ENCODE measurements around the gene MMP14.
A peak's percentile ranks its signal among the peaks of the same experiment; 100 is the strongest.
"Not testable (repeated sequence)": the region's sequence is repeated elsewhere in the genome, so short reads cannot be mapped to it uniquely, and the experiment has no call there.

MMP14 gene

DNA sequence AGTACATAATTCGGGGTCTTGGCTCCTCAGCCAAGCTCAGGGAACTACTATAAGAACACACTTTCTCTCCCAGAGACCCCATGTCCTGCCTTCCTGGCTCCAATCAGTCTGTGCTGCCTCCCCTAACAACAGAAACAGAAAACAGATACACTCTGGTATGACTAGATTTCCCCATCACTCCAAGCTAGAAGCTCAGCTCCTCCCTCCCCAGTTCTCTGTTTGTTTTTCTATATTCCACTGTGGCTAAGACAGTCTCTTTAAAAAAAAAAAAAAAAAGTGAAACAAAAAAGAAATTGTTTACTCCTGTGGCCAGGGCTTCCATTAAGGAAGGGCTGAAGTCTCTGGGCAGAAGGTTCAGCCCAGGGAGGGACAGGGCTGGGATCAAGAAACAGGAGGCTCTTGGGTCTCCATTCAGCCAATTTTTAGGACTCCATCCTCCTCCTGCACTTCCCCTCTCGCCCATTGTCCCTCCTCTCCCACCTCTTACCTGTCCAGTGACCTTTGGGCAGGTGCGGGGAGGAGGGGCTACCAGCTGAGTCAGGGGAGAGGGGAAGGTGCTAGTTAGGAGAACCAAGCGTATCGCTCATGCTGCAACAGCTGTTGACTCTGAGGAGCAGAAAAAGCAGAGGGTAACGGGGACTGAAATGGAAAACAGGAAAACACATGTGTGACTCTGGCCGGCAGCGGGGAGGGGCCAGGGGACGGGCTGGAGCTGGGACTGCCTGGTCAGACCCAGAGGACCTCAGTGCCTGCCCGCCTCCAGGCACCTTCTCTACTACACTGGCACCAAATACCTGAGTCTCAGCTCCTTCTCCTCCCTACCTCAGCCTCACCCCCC, 17.0 kb upstream of the MMP14 start:
- Histone ChIP-seq H3K36me3 (ENCODE audit: control insufficient read depth, insufficient read depth, low read length) (no peaks in the 10 kb centered on the region), H3K27me3 (ENCODE audit: control insufficient read depth, insufficient read depth, low read length) (peaks cover 2% of the 10 kb centered on the region), H3K9me3 (ENCODE audit: control insufficient read depth, insufficient read depth, low read length) (no peaks in the 10 kb centered on the region), H3K4me1 (ENCODE audit: control insufficient read depth, insufficient read depth, low read length) (peaks cover 28% of the 10 kb centered on the region), H3K4me3 (ENCODE audit: low read depth, low read length) (peak overlapping the region; percentile 38), H3K9ac (ENCODE audit: low read depth, low read length) (peak overlapping the region; percentile 9)

DNA sequence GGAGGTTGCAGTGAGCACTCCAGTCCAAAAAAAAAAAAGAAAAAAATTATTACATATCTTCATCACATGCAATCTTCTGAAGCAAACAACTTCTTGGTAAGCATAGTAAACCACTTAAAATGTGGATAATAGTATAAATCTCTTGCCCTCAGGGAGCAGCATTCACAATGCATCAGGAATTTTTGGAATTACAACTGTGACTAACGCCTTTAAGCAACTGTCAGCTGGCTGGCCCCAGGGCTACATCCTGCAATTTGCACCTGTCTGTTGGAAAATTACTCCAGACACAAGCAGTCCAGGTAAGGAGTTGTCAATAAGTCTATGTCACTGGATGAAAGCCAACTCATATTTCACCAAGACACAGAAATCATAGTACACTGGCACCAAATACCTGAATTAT, 15.7 kb upstream of the MMP14 start:
- Histone ChIP-seq H3K27me3 (ENCODE audit: control insufficient read depth, insufficient read depth, low read length) (peaks cover 2% of the 10 kb centered on the region), H3K4me1 (ENCODE audit: control insufficient read depth, insufficient read depth, low read length) (peaks cover 21% of the 10 kb centered on the region), H3K4me3 (ENCODE audit: low read depth, low read length) (no peak overlapping the region), H3K9me3 (ENCODE audit: control insufficient read depth, insufficient read depth, low read length) (no peaks in the 10 kb centered on the region), H3K9ac (ENCODE audit: low read depth, low read length) (no peak overlapping the region), H3K36me3 (ENCODE audit: control insufficient read depth, insufficient read depth, low read length) (no peaks in the 10 kb centered on the region)

DNA sequence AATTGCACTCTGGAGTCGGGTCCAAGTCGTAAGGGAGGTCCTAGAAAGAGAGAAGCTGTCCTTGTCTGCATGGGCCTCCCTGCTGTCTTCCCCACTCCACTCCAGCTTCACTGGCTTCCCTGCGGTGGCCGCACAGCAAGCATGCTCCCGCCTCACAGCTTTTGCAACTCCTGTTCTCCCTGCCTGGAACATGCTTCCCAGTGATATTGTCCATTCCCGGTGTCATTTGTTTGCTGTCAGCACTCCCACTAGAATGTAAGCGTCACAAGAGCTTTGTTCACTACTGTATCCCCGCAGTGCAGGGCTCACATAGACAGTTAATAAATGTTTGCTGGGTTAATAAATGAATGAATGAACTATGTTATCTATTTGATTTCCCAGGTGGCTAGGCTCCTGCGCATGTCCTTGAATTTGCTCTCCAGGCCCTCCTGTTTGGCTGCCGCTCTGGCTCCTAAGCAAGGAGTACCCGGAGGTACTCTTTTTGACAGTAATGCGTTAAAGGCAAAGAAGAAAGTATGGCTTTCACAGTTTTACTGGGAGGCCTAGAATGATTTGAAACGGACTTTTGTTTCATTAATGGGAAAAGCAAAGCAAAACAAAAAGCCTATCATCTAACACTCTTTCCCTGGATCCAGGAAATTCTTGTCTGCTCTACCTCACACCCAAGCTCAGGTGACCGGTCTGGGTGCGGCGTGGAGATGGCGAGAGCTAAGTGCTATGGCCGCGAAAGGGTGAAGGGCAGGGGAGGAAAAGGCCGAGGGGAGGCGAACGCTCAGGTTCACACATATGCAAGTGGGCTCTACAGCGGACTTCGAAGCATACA, 15.0 kb upstream of the MMP14 start:
- Histone ChIP-seq H3K36me3 (ENCODE audit: control insufficient read depth, insufficient read depth, low read length) (no peaks in the 10 kb centered on the region), H3K4me3 (ENCODE audit: low read depth, low read length) (peak overlapping the region; percentile 88), H3K9ac (ENCODE audit: low read depth, low read length) (no peak overlapping the region), H3K4me1 (ENCODE audit: control insufficient read depth, insufficient read depth, low read length) (peaks cover 20% of the 10 kb centered on the region), H3K27me3 (ENCODE audit: control insufficient read depth, insufficient read depth, low read length) (peaks cover 2% of the 10 kb centered on the region), H3K9me3 (ENCODE audit: control insufficient read depth, insufficient read depth, low read length) (no peaks in the 10 kb centered on the region)

DNA sequence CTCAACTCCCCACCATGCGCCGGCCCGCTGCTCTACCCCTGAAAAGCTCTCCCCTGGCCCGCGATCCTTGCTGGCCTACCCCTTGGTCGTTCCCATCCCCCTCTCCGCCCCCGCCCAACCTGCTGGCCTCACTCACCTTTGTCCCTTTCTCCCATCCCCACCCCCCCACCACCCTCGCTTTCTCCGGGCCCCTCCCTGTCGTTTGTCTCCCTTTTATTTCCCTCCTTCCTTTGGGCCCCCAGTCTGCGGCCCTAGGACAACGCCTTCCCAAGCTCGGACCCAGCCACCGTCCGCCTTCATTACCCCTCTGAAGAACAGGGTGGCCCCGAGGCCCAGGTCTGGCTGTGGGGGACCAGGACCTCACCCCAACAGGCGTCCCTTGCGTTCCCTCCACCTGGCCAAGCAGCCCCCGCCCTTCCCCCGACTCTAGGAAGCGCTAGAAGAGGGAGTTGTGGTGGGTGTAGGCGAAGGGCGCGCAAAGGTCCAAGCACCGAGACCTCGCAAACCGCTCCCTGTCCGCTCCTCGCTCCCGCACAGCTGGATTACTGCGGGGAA, 14.3 kb upstream of the MMP14 start:
- no peaks in the 10 kb centered on the region for H3K36me3 ChIP-seq (ENCODE audit: control insufficient read depth, insufficient read depth, low read length)
- no peaks in the 10 kb centered on the region for H3K9me3 ChIP-seq (ENCODE audit: control insufficient read depth, insufficient read depth, low read length)
- peak overlapping the region; percentile 93 for H3K9ac ChIP-seq (ENCODE audit: low read depth, low read length)
- H3K4me1 ChIP-seq (ENCODE audit: control insufficient read depth, insufficient read depth, low read length) = peaks cover 20% of the 10 kb centered on the region
- peaks cover 2% of the 10 kb centered on the region for H3K27me3 ChIP-seq (ENCODE audit: control insufficient read depth, insufficient read depth, low read length)
- H3K4me3 ChIP-seq (ENCODE audit: low read depth, low read length) = peak overlapping the region; percentile 88

DNA sequence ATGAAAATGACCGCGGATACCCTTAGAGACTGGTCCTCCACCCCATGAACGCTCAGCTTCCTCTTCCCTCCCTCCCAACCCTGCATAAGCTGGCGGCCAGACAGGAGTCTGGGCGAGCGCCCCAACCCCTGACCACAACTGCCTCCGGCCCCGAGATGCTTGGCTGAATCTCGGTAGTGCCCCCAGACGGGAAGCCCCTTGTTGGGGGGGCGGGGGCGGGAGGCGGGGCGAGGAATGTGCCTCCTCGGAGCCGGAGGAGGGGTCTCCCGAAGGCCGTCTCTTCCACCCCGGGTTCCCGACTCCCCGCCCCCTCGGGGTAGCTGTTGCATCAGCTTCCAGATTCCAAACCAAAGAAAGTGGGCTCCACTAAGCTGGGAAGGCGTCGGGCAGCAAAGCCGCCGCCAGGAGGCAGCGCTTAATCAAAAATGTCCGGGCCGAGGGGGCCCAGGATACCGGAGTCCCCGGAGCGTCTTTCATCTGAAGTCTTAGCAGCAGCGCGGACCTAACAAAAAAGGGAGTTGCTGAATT, 13.8 kb upstream of the MMP14 start:
- H3K36me3 ChIP-seq (ENCODE audit: control insufficient read depth, insufficient read depth, low read length) = no peaks in the 10 kb centered on the region
- H3K9ac ChIP-seq (ENCODE audit: low read depth, low read length) = peak overlapping the region; percentile 93
- H3K4me3 ChIP-seq (ENCODE audit: low read depth, low read length) = peak overlapping the region; percentile 88
- peaks cover 2% of the 10 kb centered on the region for H3K27me3 ChIP-seq (ENCODE audit: control insufficient read depth, insufficient read depth, low read length)
- no peaks in the 10 kb centered on the region for H3K9me3 ChIP-seq (ENCODE audit: control insufficient read depth, insufficient read depth, low read length)
- H3K4me1 ChIP-seq (ENCODE audit: control insufficient read depth, insufficient read depth, low read length) = peaks cover 20% of the 10 kb centered on the region

DNA sequence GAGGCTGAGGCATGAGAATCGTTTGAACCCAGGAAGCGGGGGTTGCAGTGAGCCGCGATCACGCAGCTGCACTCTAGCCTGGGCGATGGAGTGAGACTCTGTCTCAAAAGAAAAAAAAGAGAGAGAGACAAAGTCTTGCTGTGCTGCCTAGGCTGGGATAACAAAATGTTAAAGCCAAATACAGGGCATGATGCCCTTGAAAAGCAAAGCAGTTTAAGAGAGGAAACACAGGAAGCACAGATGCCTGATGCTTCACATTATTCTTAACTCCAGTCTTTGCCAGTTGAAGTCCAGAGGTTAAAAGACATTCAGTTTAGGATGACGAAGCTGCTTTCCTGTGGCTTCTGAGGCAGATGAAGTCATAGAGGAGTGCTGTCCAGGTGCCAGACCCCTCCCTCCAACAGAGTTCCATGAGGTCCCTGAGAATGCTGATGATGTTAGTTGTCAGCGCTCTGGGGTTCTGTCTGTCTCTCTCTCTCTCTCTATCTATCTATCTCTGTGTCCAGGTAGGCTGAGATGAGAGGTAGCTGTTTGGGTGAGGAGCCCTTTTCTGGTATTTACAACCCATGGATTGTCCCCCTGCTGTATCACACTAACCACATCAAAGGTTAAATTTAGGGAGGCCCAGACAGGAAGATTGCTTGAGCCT, 11.6 kb upstream of the MMP14 start:
- H3K9ac ChIP-seq (ENCODE audit: low read depth, low read length) = no peak overlapping the region
- H3K4me1 ChIP-seq (ENCODE audit: control insufficient read depth, insufficient read depth, low read length) = peaks cover 17% of the 10 kb centered on the region

DNA sequence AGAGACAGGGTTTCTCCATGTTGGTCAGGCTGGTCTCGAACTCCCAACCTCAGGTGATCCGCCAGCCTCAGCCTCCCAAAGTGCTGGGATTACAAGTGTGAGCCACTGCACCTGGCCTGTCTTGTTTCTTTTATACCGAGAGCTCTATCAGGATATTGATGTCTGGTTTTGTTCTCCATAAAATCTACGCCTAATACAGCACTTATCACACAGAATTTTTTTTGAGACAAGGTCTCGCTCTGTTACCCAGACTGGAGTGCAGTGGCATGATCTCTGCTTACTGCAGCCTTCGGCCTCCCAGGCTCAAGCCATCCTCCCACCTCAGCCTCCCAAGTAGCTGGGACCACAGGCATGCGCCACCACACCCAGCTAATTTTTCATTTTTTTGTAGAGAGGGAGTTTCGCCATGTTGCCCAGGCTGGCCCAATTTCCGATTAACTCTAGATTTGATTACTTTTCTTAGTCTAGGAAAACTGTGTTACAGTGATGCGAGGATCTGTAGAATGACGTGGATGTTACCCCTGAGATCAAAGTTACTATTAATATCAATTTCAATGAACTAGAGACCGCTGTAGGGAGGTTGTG, 7.2 kb upstream of the MMP14 start:
- not testable (repeated sequence) for H3K4me1 ChIP-seq (ENCODE audit: control insufficient read depth, insufficient read depth, low read length); H3K9me3 ChIP-seq (ENCODE audit: control insufficient read depth, insufficient read depth, low read length); H3K27me3 ChIP-seq (ENCODE audit: control insufficient read depth, insufficient read depth, low read length); H3K9ac ChIP-seq (ENCODE audit: low read depth, low read length)
- peaks cover 12% of the 10 kb centered on the region for H3K36me3 ChIP-seq (ENCODE audit: control insufficient read depth, insufficient read depth, low read length)
- peak overlapping the region; percentile 93 for H3K4me3 ChIP-seq (ENCODE audit: low read depth, low read length)

More for the DNA sequence above, 11.6 kb upstream of the MMP14 start:
- Histone ChIP-seq H3K4me3 (ENCODE audit: low read depth, low read length) (no peak overlapping the region), H3K36me3 (ENCODE audit: control insufficient read depth, insufficient read depth, low read length) (no peaks in the 10 kb centered on the region), H3K9me3 (ENCODE audit: control insufficient read depth, insufficient read depth, low read length) (no peaks in the 10 kb centered on the region), H3K27me3 (ENCODE audit: control insufficient read depth, insufficient read depth, low read length) (peaks cover 2% of the 10 kb centered on the region)

DNA sequence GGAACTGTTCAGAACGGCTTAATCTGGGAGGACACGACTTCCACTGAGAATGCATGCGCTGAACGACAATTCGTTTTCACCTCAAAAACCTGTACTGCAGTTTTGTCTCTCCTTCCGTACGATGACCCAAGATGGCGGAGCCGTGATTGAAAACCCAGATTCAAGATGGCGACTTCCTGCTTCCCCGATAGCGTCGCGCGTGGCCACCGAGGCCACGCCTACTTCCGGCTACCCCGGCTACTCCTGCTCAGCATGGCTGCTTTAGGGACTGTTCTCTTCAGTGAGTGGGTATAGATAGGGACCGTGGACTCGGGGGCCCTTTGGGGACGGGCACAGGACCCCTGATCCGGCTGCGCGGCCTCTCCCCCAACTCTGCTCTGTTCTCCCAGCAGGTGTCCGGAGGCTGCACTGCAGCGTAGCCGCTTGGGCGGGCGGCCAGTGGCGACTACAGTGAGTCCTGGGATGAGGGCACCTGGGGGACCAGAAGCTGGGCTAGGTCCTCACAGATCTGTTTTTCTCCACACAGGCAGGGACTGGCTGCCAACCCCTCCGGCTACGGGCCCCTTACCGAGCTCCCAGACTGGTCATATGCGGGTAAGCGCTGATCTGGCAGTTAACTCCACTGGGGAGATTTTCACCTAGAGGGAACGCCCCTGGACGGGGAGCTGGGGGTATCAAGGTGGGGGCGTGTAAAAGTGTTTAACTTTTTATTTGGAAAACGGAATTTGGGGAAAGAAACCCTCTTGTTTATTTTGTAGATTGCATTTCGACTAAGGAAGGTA, 6.5 kb upstream of the MMP14 start, which contains the start of gene MRPL52:
TSS of gene MRPL52 (plus strand) at position 227 of the 782 bp plus-strand sequence. CDS start at position 253, 26 bp downstream.
- Histone ChIP-seq H3K36me3 (ENCODE audit: control insufficient read depth, insufficient read depth, low read length) (peaks cover 17% of the 10 kb centered on the region), H3K4me1 (ENCODE audit: control insufficient read depth, insufficient read depth, low read length) (peaks cover 4% of the 10 kb centered on the region), H3K9ac (ENCODE audit: low read depth, low read length) (peak within 1 kb of the TSS; percentile 93), H3K4me3 (ENCODE audit: low read depth, low read length) (peak within 1 kb of the TSS; percentile 93), H3K9me3 (ENCODE audit: control insufficient read depth, insufficient read depth, low read length) (no peaks in the 10 kb centered on the region), H3K27me3 (ENCODE audit: control insufficient read depth, insufficient read depth, low read length) (no peaks in the 10 kb centered on the region)

DNA sequence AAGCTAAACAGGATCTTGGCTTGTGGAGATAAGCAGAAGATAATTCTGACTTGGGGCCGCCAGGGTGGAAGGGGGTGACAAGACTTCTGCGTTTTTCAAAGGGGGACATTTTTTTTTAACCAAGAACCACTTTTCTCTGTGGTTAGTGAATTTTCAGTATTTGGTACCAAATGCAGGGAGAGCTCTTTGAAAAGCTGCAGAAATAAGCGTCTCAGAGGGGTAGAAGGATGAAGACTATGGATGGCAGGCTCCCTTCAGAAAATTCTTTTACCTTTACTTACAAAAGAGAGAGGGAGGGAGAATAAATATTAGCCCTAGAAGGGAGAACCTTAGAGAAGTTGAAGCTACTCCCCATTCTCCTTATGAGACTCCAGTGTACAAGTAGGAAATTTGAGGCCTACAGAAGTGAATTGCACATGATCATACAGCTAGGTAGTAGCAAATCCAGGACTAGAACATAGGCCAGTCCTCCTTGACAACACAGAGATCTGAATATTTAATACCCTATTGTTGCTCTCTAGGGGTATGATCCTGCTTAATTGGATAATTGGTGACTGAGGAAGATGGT, 5.9 kb upstream of the MMP14 start:
- Histone ChIP-seq H3K27me3 (ENCODE audit: control insufficient read depth, insufficient read depth, low read length) (no peaks in the 10 kb centered on the region), H3K4me3 (ENCODE audit: low read depth, low read length) (peak overlapping the region; percentile 93), H3K9ac (ENCODE audit: low read depth, low read length) (peak overlapping the region; percentile 93), H3K9me3 (ENCODE audit: control insufficient read depth, insufficient read depth, low read length) (no peaks in the 10 kb centered on the region), H3K36me3 (ENCODE audit: control insufficient read depth, insufficient read depth, low read length) (peaks cover 17% of the 10 kb centered on the region), H3K4me1 (ENCODE audit: control insufficient read depth, insufficient read depth, low read length) (peaks cover 2% of the 10 kb centered on the region)

DNA sequence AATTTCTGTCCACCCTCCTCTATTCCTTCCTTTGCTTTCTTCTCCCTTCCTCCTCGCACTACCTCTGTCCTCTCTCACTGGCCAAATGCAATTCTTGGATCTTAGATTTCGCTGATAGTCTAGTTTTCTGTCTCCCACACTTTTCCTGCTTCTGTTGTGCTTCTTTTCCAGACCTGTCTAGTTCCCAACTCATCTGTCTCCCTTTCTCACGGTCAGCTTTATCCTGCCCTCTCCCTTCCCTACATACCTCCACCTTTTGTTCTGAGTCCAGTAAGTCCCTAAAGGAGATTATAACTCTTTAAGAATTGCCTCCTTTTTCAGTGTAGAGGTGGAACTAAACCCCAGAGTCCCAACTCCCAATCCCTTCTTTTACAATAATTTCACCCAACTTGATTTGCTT, 880 bp upstream of the MMP14 start:
- Histone ChIP-seq H3K4me3 (ENCODE audit: low read depth, low read length) (no peak overlapping the region), H3K9ac (ENCODE audit: low read depth, low read length) (no peak overlapping the region), H3K9me3 (ENCODE audit: control insufficient read depth, insufficient read depth, low read length) (no peaks in the 10 kb centered on the region), H3K27me3 (ENCODE audit: control insufficient read depth, insufficient read depth, low read length) (no peaks in the 10 kb centered on the region), H3K36me3 (ENCODE audit: control insufficient read depth, insufficient read depth, low read length) (peaks cover 17% of the 10 kb centered on the region), H3K4me1 (ENCODE audit: control insufficient read depth, insufficient read depth, low read length) (peaks cover 12% of the 10 kb centered on the region)

All from iPS-15b (cell line).